ENCODE data around the gene TEX2.
"Not testable (repeated sequence)": the region's sequence is repeated elsewhere in the genome, so short reads cannot be mapped to it uniquely, and the experiment has no call there.

The TEX2 gene

DNA sequence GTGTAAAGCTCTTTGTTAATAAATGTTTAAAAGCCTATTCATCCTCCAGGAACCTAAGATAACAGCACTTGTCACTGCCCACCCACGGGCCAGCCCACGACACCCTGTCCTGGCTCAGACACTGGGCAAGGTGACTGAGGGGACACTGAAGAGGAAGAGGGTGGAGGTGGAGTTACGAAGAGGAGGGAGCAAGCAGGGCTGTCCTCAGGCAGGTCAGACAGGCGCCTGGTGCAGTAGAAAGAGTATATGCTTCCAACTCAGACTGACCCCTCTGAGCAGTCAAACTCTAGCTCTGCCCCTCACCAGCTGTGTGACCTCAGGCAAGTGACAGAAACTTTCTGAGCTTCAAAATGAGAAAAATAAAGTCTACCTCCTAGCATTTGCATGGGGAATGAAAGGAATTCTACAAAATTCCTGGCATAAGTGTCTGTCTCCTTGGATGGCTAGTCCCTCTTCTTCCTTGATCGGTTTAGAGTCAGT is 22.8 kb downstream of the TEX2 start:
- no peak for DNase-seq (ENCODE audit: low read depth in 2 of 2, low spot score in 1 of 2)

DNA sequence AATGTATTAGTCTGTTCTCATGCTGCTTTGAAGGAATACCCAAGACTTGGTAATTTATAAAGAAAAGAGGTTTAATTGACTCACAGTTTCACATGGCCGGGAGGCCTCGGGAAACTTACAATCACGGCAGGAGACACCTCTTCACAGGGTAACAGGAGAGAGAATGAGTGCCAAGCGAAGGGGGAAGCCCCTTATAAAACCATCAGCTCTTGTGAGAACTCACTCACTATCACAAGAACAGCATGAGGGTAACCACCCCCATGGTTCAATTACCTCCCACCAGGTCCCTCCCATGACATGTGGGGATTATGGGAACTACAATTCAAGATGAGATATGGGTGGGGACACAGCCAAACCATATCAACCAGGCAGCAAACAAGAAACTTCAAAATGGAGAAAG is 24.6 kb downstream of the TEX2 start:
- not testable (repeated sequence) for DNase-seq (ENCODE audit: low read depth in 2 of 2, low spot score in 1 of 2)

DNA sequence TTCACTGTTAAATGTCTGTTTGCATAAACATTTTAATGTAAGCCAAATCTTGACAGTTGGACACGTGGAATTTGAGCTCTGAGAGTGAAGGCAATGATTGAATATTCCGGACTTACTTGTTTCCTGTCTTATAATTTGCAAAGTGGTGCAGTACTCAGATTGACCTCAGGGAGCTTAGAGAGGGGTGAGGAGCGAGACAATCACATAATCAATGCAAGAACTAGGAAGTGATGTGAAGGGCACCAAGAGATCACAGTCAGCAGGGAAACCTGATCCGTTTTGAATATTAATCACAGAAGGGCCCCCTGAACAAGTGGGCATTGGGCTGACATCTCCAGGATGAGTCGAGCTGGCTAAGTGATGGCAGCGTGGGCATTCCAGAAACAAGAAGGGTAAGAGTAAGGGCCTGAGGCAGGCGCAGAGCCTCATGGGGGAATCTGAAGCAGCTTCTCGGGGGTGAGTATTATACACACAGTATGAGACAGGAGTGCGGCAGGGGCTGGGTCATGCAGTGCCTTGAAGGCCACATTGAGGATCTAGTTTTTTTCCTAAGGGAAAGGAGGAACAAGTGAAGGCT is 26.1 kb downstream of the TEX2 start:
- no peak for DNase-seq (ENCODE audit: low read depth in 2 of 2, low spot score in 1 of 2)

DNA sequence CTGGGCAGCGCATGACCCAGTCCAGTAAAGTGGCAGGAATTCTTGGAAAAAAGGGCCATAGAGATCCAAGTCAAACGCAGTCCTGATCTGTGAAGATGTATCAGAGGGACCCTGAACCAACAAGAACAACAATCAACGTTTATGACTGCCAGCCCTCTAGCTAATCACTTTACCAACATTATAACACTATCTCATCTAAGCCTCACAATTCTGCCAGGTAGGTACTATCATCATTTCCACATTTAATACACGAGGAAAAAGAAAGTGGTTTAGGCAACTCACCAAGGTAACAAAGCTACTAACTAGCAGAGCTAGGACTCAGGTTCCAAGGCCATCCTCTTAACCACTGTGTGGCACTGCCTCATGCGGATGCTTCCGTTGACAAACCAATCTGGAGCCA is 28.1 kb downstream of the TEX2 start:
- DNase-seq (ENCODE audit: low read depth in 2 of 2, low spot score in 1 of 2), result no peak

DNA sequence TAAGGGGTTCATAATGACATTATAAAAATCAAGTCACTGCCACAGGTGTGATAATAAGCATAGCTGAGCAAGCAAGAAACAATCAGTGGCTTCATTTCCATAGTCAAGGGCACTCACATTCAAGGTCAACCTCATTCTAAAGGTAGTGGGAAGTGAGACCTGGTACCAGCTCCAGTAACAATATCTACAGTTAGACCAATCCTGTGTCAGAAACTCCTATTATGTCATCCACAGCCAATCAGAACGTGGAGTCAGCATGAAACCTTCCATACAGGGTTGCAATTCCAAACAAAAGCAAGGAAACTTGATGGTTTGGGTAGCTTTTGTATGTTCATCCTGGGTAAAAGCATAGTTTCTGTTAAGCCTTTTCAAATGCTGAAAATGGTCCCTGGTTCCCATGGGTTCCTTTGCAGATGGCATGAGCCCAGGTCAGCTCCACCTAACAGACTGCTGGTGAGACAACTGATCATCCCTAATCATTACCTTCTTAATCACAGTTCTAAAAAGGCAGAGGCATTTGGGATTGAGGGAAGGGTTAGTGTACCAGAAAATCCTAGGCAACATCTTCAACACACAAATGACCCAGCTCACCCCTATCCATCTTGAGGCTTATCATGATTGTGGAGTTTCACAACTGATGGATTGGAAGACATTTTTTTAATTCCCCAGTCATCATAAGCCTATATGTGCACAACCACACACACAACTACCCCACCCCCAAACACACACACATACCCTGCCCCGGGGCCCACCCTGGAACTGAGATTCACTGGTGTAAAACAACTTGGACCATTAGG is 30.4 kb downstream of the TEX2 start:
- DNase-seq (ENCODE audit: low read depth in 2 of 2, low spot score in 1 of 2), result no peak

DNA sequence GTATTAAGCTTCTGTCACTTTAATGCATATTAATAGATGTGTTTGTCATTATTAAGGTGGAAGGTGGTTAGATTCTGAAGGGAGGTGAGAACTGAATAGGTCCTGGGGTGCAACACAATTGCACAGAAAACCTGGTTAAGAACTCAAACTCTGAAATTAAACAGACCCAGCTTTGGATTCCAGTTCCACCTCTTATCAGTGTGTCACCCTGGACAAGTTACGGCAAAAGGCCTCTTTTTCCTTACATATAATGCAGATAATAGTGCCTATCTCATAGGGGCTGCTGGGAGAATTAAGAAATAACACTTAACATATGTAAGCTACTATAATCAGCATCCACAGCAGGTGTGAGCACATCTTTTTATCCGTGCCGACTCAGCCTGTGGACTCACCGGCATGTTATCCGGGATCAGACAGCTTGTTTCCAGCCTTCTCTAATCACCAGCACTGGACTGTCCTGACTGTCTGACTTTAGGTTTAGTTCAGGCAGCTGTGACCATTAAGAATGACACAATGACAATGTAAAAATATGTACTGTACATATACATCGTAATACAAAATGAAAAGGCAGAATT is 31.4 kb downstream of the TEX2 start:
- no peak for DNase-seq (ENCODE audit: low read depth in 2 of 2, low spot score in 1 of 2)

DNA sequence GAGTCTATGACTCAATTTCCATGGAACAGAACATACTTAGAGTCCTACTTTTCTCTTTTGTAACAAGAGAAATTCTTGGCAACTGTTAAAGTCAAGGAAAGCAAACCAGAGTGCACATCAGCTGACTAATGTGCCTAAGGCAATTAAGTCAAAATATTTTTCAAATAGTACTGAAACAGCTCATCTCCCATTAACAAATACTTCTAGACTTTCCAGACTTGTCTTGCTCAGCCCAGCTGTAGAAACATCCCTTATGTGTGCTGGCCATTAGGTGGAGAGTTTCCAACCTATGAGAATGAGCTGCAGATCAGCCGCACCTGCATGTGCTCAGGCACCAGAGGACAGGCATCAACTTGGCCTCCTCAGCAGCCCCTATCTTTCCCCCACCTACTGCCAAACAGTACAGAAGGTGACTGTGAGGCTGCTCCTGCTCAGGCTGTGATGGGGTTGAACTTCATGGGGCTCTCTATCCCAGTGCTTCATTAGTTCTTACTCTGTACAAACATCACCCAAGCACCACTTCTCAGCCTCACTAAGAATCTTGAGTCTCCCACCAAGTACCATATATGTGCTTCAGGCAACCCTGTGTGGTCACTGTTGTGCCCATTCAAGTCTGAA is 32.2 kb downstream of the TEX2 start:
- no peak for DNase-seq (ENCODE audit: low read depth in 2 of 2, low spot score in 1 of 2)

DNA sequence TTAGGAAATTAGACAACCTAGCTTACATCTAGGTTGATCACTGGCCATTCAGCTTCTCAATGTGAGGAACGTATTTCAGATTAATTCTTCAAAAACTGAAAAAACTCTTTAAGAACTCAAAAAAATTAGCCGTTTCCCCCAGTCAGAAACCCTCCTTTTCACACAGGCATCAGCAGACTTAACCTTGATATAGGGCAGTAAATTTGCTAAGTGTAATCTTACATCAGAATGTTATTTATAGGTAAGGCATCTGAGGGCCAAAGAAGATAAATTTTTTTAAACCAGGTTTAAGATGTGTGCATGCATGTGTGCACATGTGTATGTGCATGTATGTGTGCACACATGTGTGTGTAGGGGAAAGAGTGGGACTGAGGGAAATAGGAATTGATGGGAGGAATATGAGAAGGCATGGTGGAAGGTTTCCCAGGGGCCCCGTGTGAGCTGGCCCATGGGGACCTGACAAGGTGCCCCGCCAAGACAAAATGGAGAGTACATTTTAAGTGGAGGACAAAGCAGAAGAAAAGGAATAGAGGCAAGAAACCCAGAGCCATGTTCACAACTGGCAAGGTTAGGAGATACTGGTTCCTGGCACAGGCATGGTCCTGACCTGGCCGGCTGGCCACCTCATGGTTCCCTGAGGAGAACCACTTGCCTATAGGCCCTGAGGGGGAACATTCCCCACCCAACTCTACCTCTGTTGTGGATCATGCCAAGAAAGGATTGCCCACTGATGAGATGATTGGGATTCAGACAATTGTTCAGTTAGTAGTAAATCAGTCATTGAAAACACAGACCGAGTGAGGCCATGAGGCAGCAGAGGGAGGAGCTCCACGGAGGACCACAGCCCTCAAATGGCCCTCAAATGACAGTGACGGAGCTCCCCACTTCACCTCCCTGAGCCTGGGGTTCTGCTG is 33.0 kb downstream of the TEX2 start:
- no peak for DNase-seq (ENCODE audit: low read depth in 2 of 2, low spot score in 1 of 2)

DNA sequence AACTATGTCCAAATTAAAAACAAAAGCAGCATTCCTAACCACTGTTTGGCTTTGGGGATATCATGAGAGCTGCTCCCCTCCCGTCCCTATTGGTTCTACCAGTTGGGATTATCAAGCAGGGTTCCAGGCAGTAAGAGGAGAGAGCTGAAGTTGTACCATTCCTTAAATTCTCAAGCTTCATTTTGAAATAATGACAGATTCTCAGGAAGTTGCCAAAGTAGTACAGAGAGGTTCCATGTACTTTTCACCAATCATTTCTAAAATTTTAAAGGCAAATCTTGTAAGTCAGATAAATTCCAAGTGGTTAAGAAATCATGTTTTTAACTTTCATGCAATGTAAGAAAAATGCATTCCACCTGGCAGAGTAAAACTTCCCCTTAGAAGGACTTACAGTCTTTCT is 36.9 kb downstream of the TEX2 start:
- no peak for DNase-seq (ENCODE audit: low read depth in 2 of 2, low spot score in 1 of 2)

DNA sequence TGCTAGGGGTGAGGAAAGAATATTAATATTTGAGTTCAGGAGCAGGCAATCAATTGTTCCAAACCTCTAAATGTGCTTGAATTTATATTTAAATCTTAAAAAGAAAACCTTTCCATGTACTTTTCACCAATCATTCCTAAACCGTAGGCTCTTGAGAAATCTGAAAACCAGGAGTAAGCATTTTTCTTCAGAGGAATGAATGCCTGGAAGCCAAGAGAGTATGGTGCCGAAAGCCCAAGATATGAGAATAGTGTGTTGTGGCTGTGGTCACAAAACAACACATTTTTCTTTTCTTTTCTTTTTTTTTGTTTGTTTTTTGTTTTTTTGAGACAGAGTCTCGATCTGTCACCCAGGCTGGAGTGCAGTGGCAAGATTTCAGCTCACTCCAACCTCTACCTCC is 37.6 kb downstream of the TEX2 start:
- no peak for DNase-seq (ENCODE audit: low read depth in 2 of 2, low spot score in 1 of 2)

DNA sequence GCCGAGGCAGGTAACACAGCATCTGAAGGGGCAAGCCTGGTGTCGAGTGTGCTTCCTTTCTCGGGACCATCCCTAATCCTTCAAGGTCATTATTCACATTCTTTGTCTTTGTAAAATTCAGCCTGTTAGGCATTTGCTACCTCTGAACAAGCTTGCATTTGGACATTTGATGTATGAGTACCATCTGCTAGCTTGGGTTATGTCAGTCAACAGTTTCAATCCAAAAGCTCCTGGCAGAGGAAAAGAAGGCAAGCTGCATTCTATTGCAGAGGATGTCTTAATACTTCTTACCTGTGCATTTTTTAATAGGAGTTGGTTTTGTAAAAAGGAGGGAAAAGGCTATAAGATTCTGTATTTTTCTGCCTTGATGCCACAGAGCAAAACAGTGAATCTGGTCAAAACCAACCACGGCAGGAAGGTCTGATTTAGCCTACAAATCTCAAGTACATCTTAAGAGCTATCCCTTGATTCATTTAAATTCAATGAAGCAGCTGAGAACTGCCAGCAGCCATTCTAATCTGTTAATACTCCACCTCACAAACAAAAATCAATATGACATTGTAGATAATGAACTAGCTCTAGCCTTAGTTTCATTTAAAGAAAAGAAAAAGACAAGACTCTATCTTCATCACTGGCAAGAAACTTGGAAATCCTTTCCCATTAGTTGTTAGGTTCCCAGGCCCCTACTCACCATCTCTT is 39.0 kb downstream of the TEX2 start:
- DNase-seq (ENCODE audit: low read depth in 2 of 2, low spot score in 1 of 2), result no peak

DNA sequence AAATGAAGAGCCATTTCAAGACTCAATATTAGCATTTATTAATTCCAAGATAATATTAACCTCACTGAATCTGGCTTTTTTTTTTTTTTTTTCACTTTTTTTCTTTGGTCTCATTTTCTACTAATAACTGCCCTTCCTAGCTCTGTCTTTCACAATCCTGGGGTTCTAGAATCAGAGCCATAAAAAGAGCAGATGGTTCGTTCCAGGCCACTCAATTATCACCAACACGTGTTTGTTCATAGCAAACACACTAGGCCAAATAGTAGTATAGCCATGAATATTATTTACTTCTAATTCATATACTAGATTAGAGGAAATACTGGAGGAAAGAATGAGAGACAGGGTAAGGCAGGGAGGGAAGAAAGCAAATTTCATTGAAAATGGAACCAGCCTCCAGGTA is 39.8 kb downstream of the TEX2 start:
- DNase-seq (ENCODE audit: low read depth in 2 of 2, low spot score in 1 of 2), result no peak

DNA sequence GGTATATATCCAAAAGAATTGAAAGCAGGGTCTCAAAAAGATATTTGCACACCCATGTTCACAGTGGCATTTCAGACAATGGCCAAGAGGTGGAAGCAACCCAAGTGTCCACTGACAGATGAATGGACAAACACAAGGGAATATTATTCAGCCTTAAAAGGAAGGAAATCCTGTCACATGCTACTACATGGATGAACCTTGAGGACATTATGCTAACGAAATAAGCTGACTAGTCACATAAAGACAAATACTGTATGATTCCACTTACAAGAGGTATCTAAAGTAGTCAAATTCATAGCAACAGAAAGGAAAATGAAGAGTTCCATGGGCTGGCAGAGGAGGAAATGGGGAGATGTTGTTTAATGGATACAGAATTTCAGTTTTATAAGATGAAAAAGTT is 41.4 kb downstream of the TEX2 start:
- no peak for DNase-seq (ENCODE audit: low read depth in 2 of 2, low spot score in 1 of 2)

DNA sequence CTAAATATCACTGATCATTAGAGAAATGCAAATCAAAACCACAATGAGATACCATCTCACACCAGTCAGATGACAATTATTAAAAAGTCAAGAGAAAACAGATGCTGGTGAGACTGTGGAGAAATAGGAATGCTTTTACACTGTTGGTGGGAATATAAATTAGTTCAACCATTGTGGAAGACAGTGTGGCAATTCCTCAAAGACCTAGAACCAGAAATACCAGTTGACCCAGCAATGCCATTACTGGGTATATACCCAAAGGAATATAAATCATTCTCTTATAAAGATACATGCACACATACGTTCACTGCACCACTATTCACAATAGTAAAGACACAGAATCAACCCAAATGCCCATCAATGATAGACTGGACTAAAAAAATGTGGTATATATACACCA is 42.5 kb downstream of the TEX2 start:
- DNase-seq (ENCODE audit: low read depth in 2 of 2, low spot score in 1 of 2), result not testable (repeated sequence)

DNA sequence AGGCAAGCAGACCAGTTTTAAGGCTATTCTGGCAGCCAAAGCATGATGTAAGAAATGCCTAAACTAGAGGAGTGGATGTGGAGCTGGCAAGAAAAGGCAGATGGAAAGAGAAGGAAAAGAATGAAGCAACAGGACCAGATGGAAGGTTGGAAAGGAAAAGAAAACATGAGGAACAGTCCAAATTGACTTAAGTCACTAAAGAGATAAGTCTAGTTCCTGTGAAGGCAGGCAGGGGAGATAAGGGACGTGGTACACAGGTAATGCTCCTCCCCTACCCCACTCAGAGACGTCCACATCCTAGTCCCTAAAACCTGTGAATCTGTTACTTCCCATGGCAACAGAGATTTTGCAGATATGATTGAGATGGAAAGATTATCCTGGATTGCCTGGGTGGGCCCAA is 43.5 kb downstream of the TEX2 start:
- no peak for DNase-seq (ENCODE audit: low read depth in 2 of 2, low spot score in 1 of 2)

DNA sequence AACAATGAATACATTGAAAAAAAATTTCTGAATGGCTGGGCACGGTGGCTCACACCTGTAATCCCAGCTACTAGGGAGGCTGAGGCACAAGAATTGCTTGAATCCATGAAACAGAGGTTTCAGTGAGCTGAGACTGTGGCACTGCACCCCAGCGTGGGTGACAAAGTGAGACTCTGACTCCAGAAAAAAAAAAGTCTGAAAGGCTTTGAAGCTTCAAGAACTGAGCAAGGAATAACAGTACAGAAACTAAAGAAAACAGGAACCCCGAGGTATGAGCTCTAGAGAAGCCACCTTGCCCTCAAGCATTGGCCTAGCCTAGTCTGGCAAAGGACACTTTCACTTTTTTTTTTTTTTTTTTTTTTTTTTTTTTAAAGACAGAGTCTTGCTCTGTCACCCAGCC is 45.0 kb downstream of the TEX2 start:
- DNase-seq (ENCODE audit: low read depth in 2 of 2, low spot score in 1 of 2), result no peak

DNA sequence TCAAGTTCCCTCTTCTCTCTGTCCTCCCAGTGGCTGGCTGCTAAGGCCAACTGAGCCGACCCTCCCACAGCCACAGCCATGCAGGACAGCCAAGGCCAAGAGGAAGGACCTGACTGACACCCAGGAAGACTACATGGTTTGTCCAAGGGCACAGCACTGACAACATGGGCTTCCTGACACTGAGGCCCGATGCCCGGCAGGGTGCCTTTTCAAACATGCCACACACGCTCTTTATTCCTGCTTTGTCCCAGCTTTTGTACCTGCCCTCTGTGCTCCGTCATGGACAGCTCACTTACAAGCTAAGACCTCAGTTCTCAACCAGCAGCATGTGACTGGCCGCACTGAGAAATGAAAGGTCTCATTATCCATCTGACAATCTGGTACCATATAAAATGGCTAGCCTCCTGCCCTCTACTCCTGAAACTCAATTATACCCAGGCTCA is 45.8 kb downstream of the TEX2 start:
- DNase-seq (ENCODE audit: low read depth in 2 of 2, low spot score in 1 of 2), result no peak

DNA sequence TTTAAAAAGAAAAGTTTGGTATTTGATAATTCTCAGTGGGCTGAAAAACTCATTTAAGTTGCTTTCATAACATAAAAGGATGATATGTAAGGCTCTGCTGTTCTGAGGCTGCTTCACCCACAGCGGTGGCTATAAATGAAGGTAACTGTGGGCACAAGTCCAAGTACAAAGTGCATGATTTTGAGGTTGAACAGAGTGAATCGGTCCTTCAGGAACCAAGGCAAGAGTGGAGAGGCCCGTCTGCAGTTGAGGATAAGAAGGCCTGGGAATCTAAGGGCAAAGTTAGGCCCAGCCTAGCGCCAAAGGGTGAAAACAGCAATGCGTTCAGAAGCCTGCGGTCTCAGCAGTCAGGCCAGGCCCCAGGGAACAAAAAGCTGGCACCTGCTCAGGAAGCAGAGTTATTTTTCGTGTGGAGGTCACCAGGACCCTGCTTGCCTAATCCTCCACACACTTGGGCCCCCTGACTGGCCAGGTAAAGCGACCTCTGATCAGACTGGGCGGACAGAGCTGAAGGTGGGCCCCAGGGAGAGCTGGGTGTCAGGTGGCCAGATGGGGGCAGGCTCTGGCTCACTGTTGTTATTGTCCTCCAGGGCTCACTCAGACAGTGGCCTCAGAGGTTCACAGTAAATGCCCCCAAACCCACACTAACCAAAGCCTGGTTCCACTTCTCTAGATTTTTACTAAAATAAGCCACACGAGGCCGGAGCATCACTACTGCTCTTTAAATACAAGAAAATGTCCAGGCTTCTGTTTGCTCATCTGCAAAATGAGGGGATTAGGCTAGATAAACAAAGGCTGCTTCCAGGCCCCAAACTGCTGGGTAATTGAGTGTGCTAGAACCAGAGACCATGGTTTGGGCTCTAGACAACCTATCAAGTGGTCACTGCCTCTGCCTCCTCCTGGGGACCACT is 46.5 kb downstream of the TEX2 start:
- DNase-seq (ENCODE audit: low read depth in 2 of 2, low spot score in 1 of 2), result no peak

DNA sequence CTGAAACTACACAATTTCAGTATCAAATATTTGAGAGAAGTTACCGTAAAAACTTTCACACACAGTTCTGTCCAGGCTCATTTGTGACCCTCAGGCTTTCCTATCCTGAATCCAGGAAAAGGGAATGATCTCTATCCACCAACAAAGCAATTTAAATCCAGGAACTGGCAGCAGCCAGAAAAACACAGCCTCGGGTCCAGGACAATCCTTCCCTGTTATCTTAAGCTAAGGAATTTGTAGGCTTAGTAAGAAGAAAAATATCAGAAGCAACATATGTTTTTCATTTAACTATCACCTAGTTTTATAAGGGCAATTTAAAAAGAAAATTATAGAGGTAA is 47.1 kb downstream of the TEX2 start:
- DNase-seq (ENCODE audit: low read depth in 2 of 2, low spot score in 1 of 2), result no peak

DNA sequence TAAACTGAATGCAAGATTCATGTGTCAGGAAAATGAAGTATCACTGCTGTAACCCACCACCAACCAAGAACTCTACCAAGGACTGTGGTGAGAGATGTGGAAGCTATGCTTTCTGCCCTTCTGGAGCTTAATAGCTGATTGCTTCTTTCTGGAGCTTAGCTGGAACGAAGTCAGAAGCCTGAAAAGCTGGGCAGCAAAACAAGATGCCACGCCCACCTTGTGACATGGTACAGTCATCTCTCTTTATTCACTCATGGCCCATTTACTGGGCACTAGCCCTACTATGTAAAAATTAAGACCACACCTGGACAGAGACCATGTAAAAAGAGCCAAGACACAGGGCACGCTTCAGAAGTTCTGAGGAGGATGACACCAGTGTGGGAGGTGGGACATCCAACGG is 48.1 kb downstream of the TEX2 start:
- no peak for DNase-seq (ENCODE audit: low read depth in 2 of 2, low spot score in 1 of 2)

All from stimulated activated CD8-positive, alpha-beta memory T cell treated with anti-CD3 and anti-CD28 coated beads, Interleukin-4, amount 100 ng/mL, for 4 hours (primary cell).